ENCODE data around the gene GPC2. TPM values are rescaled to one million over a fixed set of nuclear protein-coding genes. Genes with fewer than 3 reads are reported as not detected.
"Not testable (repeated sequence)": the region's sequence is repeated elsewhere in the genome, so short reads cannot be mapped to it uniquely, and the experiment has no call there.

GPC2 gene
- total and polyA plus RNA-seq, 2 donors (not counting 3 experiments of a cell fraction or from before 2014, with no cell fraction given), result 9.2 to 17.5 TPM

DNA sequence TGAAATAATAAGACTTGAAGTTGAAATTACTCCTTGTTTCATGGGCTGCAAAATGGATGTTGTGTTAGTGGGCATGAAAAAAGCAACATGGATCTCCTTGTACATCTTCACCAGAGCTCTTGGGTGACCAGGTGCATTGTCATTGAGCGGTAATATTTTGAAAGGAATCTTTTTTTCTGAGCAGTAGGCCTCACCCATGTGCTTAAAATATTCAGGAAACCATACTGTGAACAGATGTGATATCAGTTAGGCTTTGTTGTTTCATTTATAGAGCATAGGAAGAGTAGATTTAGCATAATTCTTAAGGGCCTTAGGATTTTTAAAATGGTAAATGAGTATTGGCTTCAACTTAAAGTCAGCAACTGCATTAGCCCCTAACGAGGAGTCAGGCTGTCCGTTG is 15.8 kb upstream of the GPC2 start:
- DNase-seq (ENCODE audit: low read depth, low spot score) (no peak), FAIRE-seq (no peak)
- Histone ChIP-seq H3K4me2 (ENCODE audit: insufficient read depth, low read length) (no peak overlapping the region), H3K4me1 (ENCODE audit: control insufficient read depth, extremely low read depth, insufficient read depth, low read length) (no peaks in the 10 kb centered on the region), H3K27ac (ENCODE audit: insufficient read depth, low read depth, low read length) (no peak overlapping the region), H3K4me3 (replicated peaks in 1 of 3; ENCODE audit: insufficient read depth in 1 of 3, low read depth in 1 of 3, low read length in 3 of 3) (no peak overlapping the region), H4K20me1 (replicated peaks; ENCODE audit: control insufficient read depth, extremely low read depth, insufficient read depth, low read length) (no peaks in the 10 kb centered on the region), H2AFZ (ENCODE audit: low read depth, low read length) (no peak overlapping the region), H3K9me1 (replicated peaks; ENCODE audit: control insufficient read depth, extremely low read depth, insufficient read depth, low read length) (no peaks in the 10 kb centered on the region), H3K36me3 (ENCODE audit: control insufficient read depth in 2 of 2, extremely low read depth in 1 of 2, insufficient read depth in 2 of 2, low read length in 2 of 2) (no peaks in the 10 kb centered on the region), H3K27me3 (ENCODE audit: control insufficient read depth in 2 of 2, insufficient read depth in 2 of 2, low read length in 2 of 2) (peaks cover 3 to 9% of the 10 kb centered on the region in 2 experiments), H3K9me3 (replicated peaks; ENCODE audit: control insufficient read depth, insufficient read depth, low read length) (no peaks in the 10 kb centered on the region), H3K79me2 (ENCODE audit: control insufficient read depth, insufficient read depth, low read length) (no peaks in the 10 kb centered on the region), H3K9ac (replicated peaks; ENCODE audit: extremely low read depth, insufficient read depth, low read length) (no peak overlapping the region)
- ChIA-PET POLR2A (no interaction called here), CTCF (interaction anchor here (0.6 to 1.6 kb wide), 3 partner anchors 9 to 61 kb away, joined by 4 to 5 read pairs (median 4); no protein-coding TSS in a partner anchor)
- TF ChIP-seq, protein P1, sequence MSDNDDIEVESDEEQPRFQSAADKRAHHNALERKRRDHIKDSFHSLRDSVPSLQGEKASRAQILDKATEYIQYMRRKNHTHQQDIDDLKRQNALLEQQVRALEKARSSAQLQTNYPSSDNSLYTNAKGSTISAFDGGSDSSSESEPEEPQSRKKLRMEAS (IDR thresholded peaks at IDR 0.05; ENCODE audit: insufficient read depth, insufficient read length), result no peak
- TF ChIP-seq MYC (IDR thresholded peaks at IDR 0.05; ENCODE audit: low read depth, low read length), result no peak
- TF ChIP-seq, protein P2, sequence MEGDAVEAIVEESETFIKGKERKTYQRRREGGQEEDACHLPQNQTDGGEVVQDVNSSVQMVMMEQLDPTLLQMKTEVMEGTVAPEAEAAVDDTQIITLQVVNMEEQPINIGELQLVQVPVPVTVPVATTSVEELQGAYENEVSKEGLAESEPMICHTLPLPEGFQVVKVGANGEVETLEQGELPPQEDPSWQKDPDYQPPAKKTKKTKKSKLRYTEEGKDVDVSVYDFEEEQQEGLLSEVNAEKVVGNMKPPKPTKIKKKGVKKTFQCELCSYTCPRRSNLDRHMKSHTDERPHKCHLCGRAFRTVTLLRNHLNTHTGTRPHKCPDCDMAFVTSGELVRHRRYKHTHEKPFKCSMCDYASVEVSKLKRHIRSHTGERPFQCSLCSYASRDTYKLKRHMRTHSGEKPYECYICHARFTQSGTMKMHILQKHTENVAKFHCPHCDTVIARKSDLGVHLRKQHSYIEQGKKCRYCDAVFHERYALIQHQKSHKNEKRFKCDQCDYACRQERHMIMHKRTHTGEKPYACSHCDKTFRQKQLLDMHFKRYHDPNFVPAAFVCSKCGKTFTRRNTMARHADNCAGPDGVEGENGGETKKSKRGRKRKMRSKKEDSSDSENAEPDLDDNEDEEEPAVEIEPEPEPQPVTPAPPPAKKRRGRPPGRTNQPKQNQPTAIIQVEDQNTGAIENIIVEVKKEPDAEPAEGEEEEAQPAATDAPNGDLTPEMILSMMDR (IDR thresholded peaks at IDR 0.05; ENCODE audit: extremely low read depth in 1 of 2, insufficient read depth in 1 of 2, low read depth in 1 of 2, low read length in 2 of 2), result no peak
- dilution Hi-C loops (cut with MboI; ENCODE audit: extremely low pct_ligation_motif_present, low sequenced_read_pairs), result no loop called here
- BruUV-seq (replicated peaks), result no TSS peak
- intact Hi-C loops (cut with micrococcal nuclease), result no loop called here

DNA sequence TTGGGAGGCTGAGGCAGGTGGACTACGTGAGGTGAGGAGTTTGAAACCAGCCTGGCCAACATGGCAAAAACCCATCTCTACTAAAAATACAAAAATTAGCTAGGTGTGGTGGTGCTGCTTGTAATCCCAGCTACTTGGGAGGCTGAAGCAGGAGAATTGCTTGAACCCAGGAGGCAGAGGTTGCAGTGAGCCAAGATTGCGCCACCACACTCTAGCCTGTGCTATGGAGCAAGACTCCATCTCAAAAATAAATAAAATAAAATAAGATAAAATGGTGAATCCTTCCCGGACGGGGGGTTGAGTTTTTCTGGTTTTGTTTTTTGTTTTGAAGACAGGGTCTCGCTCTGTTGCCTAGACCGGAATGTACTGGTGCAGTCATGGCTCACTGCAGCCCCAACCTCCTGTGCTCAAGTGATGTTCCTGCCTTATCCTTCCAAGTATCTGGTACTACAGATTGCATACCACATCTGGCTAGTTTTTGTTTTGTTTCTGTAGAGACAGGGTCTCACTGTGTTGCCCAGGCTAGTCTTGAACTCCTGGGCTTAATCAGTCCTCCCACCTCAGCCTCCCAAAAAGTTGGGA is 15.2 kb upstream of the GPC2 start:
- FAIRE-seq, result not testable (repeated sequence)

More for the DNA sequence above, 15.2 kb upstream of the GPC2 start:
- H3K79me2 ChIP-seq (ENCODE audit: control insufficient read depth, insufficient read depth, low read length); H2AFZ ChIP-seq (ENCODE audit: low read depth, low read length); DNase-seq (ENCODE audit: low read depth, low spot score); H3K4me1 ChIP-seq (ENCODE audit: control insufficient read depth, extremely low read depth, insufficient read depth, low read length); H3K4me2 ChIP-seq (ENCODE audit: insufficient read depth, low read length); intact Hi-C loops (cut with micrococcal nuclease); H3K27me3 ChIP-seq (ENCODE audit: control insufficient read depth in 2 of 2, insufficient read depth in 2 of 2, low read length in 2 of 2); H3K9me1 ChIP-seq (replicated peaks; ENCODE audit: control insufficient read depth, extremely low read depth, insufficient read depth, low read length); H3K27ac ChIP-seq (ENCODE audit: insufficient read depth, low read depth, low read length); H4K20me1 ChIP-seq (replicated peaks; ENCODE audit: control insufficient read depth, extremely low read depth, insufficient read depth, low read length); H3K9me3 ChIP-seq (replicated peaks; ENCODE audit: control insufficient read depth, insufficient read depth, low read length); H3K4me3 ChIP-seq (replicated peaks in 1 of 3; ENCODE audit: insufficient read depth in 1 of 3, low read depth in 1 of 3, low read length in 3 of 3); POLR2A ChIA-PET; dilution Hi-C loops (cut with MboI; ENCODE audit: extremely low pct_ligation_motif_present, low sequenced_read_pairs); H3K36me3 ChIP-seq (ENCODE audit: control insufficient read depth in 2 of 2, extremely low read depth in 1 of 2, insufficient read depth in 2 of 2, low read length in 2 of 2); BruUV-seq (replicated peaks); H3K9ac ChIP-seq (replicated peaks; ENCODE audit: extremely low read depth, insufficient read depth, low read length): not testable (repeated sequence)
- CTCF ChIA-PET, result interaction anchor here (0.6 to 1.6 kb wide), 2 partner anchors 10 to 13 kb away, joined by 4 to 5 read pairs; no protein-coding TSS in a partner anchor
